Neuronal stem cell (in vitro differentiated cells): ENCODE data around the gene WHRN.
A peak's percentile ranks its signal among the peaks of the same experiment; 100 is the strongest.

Experiments
- DNase-seq: peaks from one replicate; pipeline ENCODE4 v3.0.0-alpha.2; 2013; ENCODE audit warnings: low spot score
- H2AFZ ChIP-seq: one replicate; pipeline ENCODE4 v1.6.1; 2013; ENCODE audit warnings: mild to moderate bottlenecking, low read length, inconsistent platforms
- H2AK5ac ChIP-seq: 2 replicates; pipeline ENCODE4 v1.6.1; 2013; ENCODE audit warnings: low read depth, mild to moderate bottlenecking, inconsistent platforms, low read length, moderate library complexity, mixed read lengths
- H2BK120ac ChIP-seq: 2 replicates; pipeline ENCODE4 v1.6.1; 2013; ENCODE audit warnings: low read depth, mild to moderate bottlenecking, inconsistent platforms, low read length, moderate library complexity, mixed read lengths
- H2BK12ac ChIP-seq: one replicate; pipeline ENCODE4 v1.6.1; 2013; ENCODE audit warnings: low read length, inconsistent platforms
- H2BK15ac ChIP-seq: 2 replicates; pipeline ENCODE4 v1.6.1; 2013; ENCODE audit warnings: mild to moderate bottlenecking, low read length, inconsistent platforms, mixed read lengths
- H2BK5ac ChIP-seq: one replicate; pipeline ENCODE4 v1.6.1; 2013; ENCODE audit warnings: inconsistent platforms, mild to moderate bottlenecking, low read length, moderate library complexity
- H3K14ac ChIP-seq: one replicate; pipeline ENCODE4 v1.6.1; 2013; ENCODE audit warnings: low read length, inconsistent platforms
- H3K18ac ChIP-seq: 2 replicates; pipeline ENCODE4 v1.6.1; 2013; ENCODE audit warnings: low read length, inconsistent platforms
- H3K23ac ChIP-seq: 2 replicates; pipeline ENCODE4 v1.6.1; 2013; ENCODE audit warnings: low read depth, mild to moderate bottlenecking, mixed read lengths, low read length, inconsistent platforms; ENCODE audit not compliant: poor library complexity
- H3K27ac ChIP-seq: replicated peaks from 3 replicates; pipeline ENCODE4 v1.5.1; 2013; ENCODE audit warnings: low read length, inconsistent platforms
- H3K27me3 ChIP-seq, 3 experiments: 2 replicates each; pipeline ENCODE4 v1.6.1; 2013; ENCODE audit warnings: low read length in 3 of 3, mild to moderate bottlenecking in 2 of 3, inconsistent platforms in 1 of 3, low read depth in 1 of 3, mixed read lengths in 1 of 3, moderate library complexity in 1 of 3; ENCODE audit not compliant: control insufficient read depth in 3 of 3, insufficient read depth in 3 of 3
- H3K36me3 ChIP-seq, 2 donors: replicated peaks in 1 of 2; 2 replicates each; pipeline ENCODE4 v1.6.1; 2013; ENCODE audit warnings: low read length in 2 of 2; ENCODE audit not compliant: control insufficient read depth in 2 of 2, insufficient read depth in 2 of 2
- H3K4ac ChIP-seq: 2 replicates; pipeline ENCODE4 v1.6.1; 2013; ENCODE audit warnings: inconsistent platforms, mild to moderate bottlenecking, low read length, moderate library complexity
- H3K4me1 ChIP-seq, 2 donors: 1 replicate in 1 of 2; 2 replicates in 1 of 2; pipeline ENCODE4 v1.6.1; 2013; ENCODE audit warnings: low read length in 2 of 2, low read depth in 1 of 2; ENCODE audit not compliant: control insufficient read depth in 2 of 2, insufficient read depth in 1 of 2
- H3K4me2 ChIP-seq: one replicate; pipeline ENCODE4 v1.6.1; 2013; ENCODE audit warnings: mild to moderate bottlenecking, low read length, inconsistent platforms; ENCODE audit not compliant: insufficient read depth, poor library complexity, severe bottlenecking
- H3K4me3 ChIP-seq, 2 donors: 2 replicates each; pipeline ENCODE4 v1.5.1; 2013; ENCODE audit warnings: low read length in 2 of 2, mild to moderate bottlenecking in 2 of 2, inconsistent platforms in 1 of 2, moderate library complexity in 1 of 2
- H3K79me1 ChIP-seq: one replicate; pipeline ENCODE4 v1.6.1; 2013; ENCODE audit warnings: low read depth, mild to moderate bottlenecking, inconsistent platforms, low read length, moderate library complexity
- H3K9ac ChIP-seq: one replicate; pipeline ENCODE4 v1.6.1; 2013; ENCODE audit warnings: mild to moderate bottlenecking, low read depth, low read length, inconsistent platforms; ENCODE audit not compliant: poor library complexity
- H3K9me3 ChIP-seq, 2 donors: replicated peaks in 1 of 2; 2 replicates each; pipeline versions ENCODE3 to v1.6.1; 2013; ENCODE audit warnings: low read length in 2 of 2, mild to moderate bottlenecking in 2 of 2, inconsistent platforms in 1 of 2, low read depth in 1 of 2, mixed read lengths in 1 of 2, moderate library complexity in 1 of 2; ENCODE audit not compliant: control insufficient read depth in 2 of 2, insufficient read depth in 1 of 2
- H4K8ac ChIP-seq: one replicate; pipeline ENCODE4 v1.6.1; 2013; ENCODE audit warnings: low read depth, mild to moderate bottlenecking, inconsistent platforms, low read length, moderate library complexity
- H4K91ac ChIP-seq: one replicate; pipeline ENCODE4 v1.6.1; 2013; ENCODE audit warnings: low read length, low read depth, mild to moderate bottlenecking, inconsistent platforms; ENCODE audit not compliant: poor library complexity
- WGBS, 2 donors: extraction: QIAGEN DNeasy Blood & Tissue Kit; methylation state at CpG; one replicate each; pipeline ENCODE4 v1.1.7; 2013; ENCODE audit warnings: missing lambda C conversion rate in 2 of 2, mixed read lengths in 1 of 2; ENCODE audit not compliant: insufficient read length in 2 of 2, insufficient replicate concordance in 1 of 2; ENCODE audit errors: extremely low coverage in 2 of 2; 5-methylcytosine and 5-hydroxymethylcytosine counted together

WHRN gene

DNA sequence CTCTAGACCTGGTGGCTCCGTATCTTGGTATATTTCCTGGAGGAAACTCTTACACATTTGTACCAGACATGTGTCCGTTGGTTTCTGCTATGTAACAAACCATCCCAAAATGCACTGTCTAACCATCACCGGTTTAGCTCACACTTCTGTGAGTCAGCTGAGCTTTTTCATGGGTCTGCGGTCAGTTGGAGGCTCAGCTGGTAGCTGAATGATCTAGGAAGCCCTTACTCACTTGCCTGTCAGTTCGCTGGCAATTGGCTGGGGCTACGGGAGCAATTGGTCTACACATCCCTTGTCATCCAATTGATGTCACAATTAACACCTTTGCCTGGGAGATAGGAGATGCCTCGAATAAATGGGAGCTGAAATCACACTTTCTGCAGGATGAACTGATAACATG lies 11.6 kb upstream of the WHRN start:
- Histone ChIP-seq H3K4me3 (no peak overlapping the region), H3K9ac (no peak overlapping the region), H2BK12ac (no peak overlapping the region), H3K23ac (peak overlapping the region; percentile 21), H2BK5ac (no peak overlapping the region), H3K4me2 (no peak overlapping the region), H3K27me3 (peaks cover 0 to 18% (median 0%) of the 10 kb centered on the region in 3 experiments), H3K18ac (no peak overlapping the region), H3K4me1 (no peaks in the 10 kb centered on the region), H4K8ac (no peak overlapping the region), H3K4ac (no peak overlapping the region), H2AFZ (no peak overlapping the region), H3K27ac (no peak overlapping the region), H3K9me3 (no peaks in the 10 kb centered on the region), H2AK5ac (no peak overlapping the region), H3K36me3 (no peaks in the 10 kb centered on the region), H3K14ac (no peak overlapping the region), H2BK120ac (no peak overlapping the region), H3K79me1 (no peaks in the 10 kb centered on the region), H2BK15ac (no peak overlapping the region), H4K91ac (no peak overlapping the region)
- no CpG with 5 or more reads among the region's 7 CpGs for WGBS, 2 donors
- DNase-seq: no peak

DNA sequence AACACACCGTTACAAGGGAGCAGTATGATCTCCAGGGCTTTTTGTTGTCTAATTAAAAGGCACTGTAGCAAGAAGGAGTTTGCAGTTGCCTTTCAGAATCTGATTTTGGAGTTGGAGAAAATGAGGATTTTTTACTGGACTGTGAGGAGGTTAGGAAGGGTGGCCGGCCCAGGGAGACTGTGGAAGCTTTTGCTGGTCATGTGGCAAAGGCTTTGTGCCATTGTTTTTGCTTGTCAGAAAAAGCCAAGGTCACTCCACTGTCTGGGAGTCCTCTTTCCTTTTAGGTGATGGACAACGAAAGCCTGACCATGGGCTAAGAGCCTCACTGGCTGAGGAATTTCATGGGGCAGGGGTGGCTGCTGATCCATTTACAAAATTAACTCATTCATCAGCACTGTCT lies 10.3 kb upstream of the WHRN start:
- WGBS, 2 donors: no CpG with 5 or more reads among the region's 3 CpGs

DNA sequence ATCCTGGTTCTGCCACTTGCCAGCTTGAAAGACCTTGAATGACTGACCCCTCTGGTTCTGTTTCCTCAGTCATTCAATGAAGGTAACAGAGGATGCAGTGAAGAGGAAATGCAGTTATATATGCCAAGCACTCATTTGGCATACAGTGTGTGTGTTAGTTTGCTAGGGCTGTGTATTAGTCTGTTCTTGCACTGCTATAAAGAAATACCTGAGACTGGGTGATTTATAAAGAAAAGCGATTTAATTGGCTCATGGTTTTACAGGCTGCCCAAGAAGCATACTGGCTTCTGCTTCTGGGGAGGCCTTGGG lies 8.6 kb upstream of the WHRN start:
- Histone ChIP-seq H2BK5ac (no peak overlapping the region), H2BK12ac (no peak overlapping the region), H4K8ac (no peak overlapping the region), H3K18ac (no peak overlapping the region), H3K9me3 (no peaks in the 10 kb centered on the region), H3K14ac (no peak overlapping the region), H3K4me3 (no peak overlapping the region), H2BK15ac (no peak overlapping the region), H3K4me2 (no peak overlapping the region), H2AFZ (no peak overlapping the region), H3K4me1 (no peaks in the 10 kb centered on the region), H3K79me1 (no peaks in the 10 kb centered on the region), H3K4ac (no peak overlapping the region), H3K9ac (no peak overlapping the region), H2AK5ac (no peak overlapping the region), H2BK120ac (no peak overlapping the region), H3K27me3 (peaks cover 0 to 38% (median 0%) of the 10 kb centered on the region in 3 experiments), H3K23ac (no peak overlapping the region), H4K91ac (no peak overlapping the region), H3K27ac (no peak overlapping the region), H3K36me3 (no peaks in the 10 kb centered on the region)
- DNase-seq: no peak
- WGBS, 2 donors: no CpG with 5 or more reads among the region's 1 CpG

More for the DNA sequence above, 10.3 kb upstream of the WHRN start:
- Histone ChIP-seq H3K36me3 (no peaks in the 10 kb centered on the region), H3K4me1 (no peaks in the 10 kb centered on the region), H2BK12ac (no peak overlapping the region), H3K4me3 (no peak overlapping the region), H3K79me1 (no peaks in the 10 kb centered on the region), H3K9ac (no peak overlapping the region), H4K8ac (no peak overlapping the region), H2AK5ac (no peak overlapping the region), H3K4ac (no peak overlapping the region), H2BK15ac (no peak overlapping the region), H3K23ac (no peak overlapping the region), H3K4me2 (no peak overlapping the region), H3K18ac (no peak overlapping the region), H2BK5ac (no peak overlapping the region), H3K9me3 (no peaks in the 10 kb centered on the region), H3K14ac (no peak overlapping the region), H3K27me3 (peaks cover 0 to 24% (median 0%) of the 10 kb centered on the region in 3 experiments), H2AFZ (peak overlapping the region; percentile 13), H3K27ac (no peak overlapping the region), H2BK120ac (no peak overlapping the region), H4K91ac (no peak overlapping the region)
- DNase-seq: no peak

DNA sequence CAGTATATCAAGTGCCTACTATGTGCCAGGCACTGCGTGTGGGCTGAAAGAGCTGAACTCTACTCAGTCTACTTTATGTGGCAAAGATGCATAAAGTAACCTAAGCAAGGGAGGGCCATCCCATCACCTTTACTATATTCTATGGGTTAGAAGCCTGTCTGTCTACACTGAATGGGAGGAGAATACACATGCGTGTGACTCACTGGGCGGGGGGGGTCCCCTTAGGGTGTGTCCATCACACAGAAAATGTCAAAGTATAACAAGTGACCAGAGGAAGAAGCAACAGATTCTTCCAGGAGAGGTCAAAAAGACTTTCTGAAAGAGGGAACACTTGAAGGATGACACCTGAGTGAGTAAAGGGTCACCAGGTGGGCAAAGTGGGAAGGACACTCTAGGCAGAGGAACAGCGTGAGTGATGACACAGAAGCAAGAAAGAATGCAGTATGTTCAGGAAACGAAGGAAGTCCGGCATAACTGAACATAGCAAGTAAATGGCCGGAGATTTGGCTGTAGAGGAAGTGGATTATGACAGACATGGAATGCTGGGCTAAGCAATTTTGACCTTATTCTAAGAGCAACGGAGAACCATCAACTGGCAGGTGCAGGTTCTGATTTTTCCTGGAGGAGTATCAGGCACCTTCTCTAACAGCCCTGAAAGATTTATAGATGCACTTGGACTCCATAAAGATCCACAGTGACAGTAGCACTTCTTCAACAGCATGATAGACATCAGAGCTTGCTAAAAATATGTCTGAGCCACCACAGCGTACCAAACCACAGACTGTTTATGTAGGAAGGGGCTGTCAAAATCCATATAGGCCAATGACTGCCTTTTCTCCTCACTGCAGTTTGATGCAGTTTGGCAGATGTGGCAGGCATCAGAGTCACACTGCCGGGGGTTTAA lies 8.0 kb upstream of the WHRN start:
- H3K9me3 ChIP-seq: no peaks in the 10 kb centered on the region
- H3K4me1 ChIP-seq: no peaks in the 10 kb centered on the region
- H3K79me1 ChIP-seq: no peaks in the 10 kb centered on the region
- DNase-seq: no peak
- WGBS, 2 donors: no CpG with 5 or more reads among the region's 10 CpGs
- no peak overlapping the region for H2AK5ac ChIP-seq
- no peak overlapping the region for H2BK5ac ChIP-seq
- no peak overlapping the region for H3K4ac ChIP-seq
- no peak overlapping the region for H3K18ac ChIP-seq
- H3K4me3 ChIP-seq: no peak overlapping the region
- H4K91ac ChIP-seq: no peak overlapping the region
- H2BK12ac ChIP-seq: no peak overlapping the region
- H3K4me2 ChIP-seq: no peak overlapping the region
- H3K27ac ChIP-seq: no peak overlapping the region
- no peak overlapping the region for H4K8ac ChIP-seq
- H2AFZ ChIP-seq: no peak overlapping the region
- H3K36me3 ChIP-seq: no peaks in the 10 kb centered on the region
- H3K23ac ChIP-seq: no peak overlapping the region
- no peak overlapping the region for H2BK15ac ChIP-seq
- H3K27me3 ChIP-seq: peaks cover 0 to 42% (median 0%) of the 10 kb centered on the region in 3 experiments
- H3K9ac ChIP-seq: no peak overlapping the region
- H3K14ac ChIP-seq: no peak overlapping the region
- no peak overlapping the region for H2BK120ac ChIP-seq
